ENCODE measurements around the gene GNL3L.
A peak's percentile ranks its signal among the peaks of the same experiment; 100 is the strongest.

The GNL3L gene

DNA sequence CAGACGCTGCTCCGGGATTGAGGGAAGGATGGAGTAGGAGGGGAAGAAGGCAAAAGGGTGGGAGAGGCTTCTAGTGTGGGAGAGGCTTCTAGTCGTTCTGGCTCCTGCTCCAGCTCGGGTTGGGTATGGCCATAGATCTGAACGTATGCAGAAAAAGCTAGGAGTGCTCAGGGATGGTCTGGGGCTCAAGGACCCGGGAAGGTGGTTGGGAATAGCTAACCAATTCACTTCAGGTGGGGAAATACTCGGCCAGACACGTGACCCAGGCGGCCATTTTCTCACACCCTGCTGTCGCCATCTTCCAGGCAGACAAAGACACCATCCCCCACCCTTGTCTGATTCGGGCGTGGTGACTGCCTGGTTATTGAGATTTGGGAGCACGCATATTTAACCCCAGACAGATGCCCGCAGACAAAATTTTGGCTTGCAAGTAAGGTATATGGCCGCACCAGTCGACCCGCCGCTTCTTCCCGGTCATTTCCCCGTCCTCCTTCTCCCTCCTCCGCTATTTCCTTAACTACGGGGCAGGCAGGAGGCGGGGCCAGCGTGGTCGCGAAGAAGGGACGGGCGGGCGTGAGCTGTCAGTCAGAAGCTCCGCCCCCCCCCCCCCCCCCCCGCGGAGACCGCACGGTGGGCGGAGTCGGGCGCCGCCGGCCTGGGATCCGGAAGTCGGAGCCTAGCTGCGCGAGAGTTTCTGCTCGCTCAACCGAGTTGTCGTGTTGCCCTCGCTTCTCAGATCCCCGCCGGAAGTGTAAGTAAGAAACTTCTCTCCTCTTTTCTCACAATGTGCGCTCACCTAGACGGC, at the start of gene GNL3L (continued):
- TF ChIP-seq, protein P1, sequence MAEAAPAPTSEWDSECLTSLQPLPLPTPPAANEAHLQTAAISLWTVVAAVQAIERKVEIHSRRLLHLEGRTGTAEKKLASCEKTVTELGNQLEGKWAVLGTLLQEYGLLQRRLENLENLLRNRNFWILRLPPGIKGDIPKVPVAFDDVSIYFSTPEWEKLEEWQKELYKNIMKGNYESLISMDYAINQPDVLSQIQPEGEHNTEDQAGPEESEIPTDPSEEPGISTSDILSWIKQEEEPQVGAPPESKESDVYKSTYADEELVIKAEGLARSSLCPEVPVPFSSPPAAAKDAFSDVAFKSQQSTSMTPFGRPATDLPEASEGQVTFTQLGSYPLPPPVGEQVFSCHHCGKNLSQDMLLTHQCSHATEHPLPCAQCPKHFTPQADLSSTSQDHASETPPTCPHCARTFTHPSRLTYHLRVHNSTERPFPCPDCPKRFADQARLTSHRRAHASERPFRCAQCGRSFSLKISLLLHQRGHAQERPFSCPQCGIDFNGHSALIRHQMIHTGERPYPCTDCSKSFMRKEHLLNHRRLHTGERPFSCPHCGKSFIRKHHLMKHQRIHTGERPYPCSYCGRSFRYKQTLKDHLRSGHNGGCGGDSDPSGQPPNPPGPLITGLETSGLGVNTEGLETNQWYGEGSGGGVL (tag by site-specific recombination; IDR thresholded peaks at IDR 0.05): no peak
- TF ChIP-seq, protein P2, sequence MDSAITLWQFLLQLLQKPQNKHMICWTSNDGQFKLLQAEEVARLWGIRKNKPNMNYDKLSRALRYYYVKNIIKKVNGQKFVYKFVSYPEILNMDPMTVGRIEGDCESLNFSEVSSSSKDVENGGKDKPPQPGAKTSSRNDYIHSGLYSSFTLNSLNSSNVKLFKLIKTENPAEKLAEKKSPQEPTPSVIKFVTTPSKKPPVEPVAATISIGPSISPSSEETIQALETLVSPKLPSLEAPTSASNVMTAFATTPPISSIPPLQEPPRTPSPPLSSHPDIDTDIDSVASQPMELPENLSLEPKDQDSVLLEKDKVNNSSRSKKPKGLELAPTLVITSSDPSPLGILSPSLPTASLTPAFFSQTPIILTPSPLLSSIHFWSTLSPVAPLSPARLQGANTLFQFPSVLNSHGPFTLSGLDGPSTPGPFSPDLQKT (IDR thresholded peaks at IDR 0.05; ENCODE audit: borderline replicate concordance, low read depth, low read length): no peak
- TF ChIP-seq ZNF292 (tag by site-specific recombination; IDR thresholded peaks at IDR 0.05; ENCODE audit: borderline replicate concordance, low read depth): no peak
- no peak for TF ChIP-seq ZNF2 (tag by site-specific recombination; IDR thresholded peaks at IDR 0.05)
- TF ChIP-seq, protein P3, sequence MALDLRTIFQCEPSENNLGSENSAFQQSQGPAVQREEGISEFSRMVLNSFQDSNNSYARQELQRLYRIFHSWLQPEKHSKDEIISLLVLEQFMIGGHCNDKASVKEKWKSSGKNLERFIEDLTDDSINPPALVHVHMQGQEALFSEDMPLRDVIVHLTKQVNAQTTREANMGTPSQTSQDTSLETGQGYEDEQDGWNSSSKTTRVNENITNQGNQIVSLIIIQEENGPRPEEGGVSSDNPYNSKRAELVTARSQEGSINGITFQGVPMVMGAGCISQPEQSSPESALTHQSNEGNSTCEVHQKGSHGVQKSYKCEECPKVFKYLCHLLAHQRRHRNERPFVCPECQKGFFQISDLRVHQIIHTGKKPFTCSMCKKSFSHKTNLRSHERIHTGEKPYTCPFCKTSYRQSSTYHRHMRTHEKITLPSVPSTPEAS (tag by site-specific recombination; IDR thresholded peaks at IDR 0.05): no peak
- TF ChIP-seq, protein P4, sequence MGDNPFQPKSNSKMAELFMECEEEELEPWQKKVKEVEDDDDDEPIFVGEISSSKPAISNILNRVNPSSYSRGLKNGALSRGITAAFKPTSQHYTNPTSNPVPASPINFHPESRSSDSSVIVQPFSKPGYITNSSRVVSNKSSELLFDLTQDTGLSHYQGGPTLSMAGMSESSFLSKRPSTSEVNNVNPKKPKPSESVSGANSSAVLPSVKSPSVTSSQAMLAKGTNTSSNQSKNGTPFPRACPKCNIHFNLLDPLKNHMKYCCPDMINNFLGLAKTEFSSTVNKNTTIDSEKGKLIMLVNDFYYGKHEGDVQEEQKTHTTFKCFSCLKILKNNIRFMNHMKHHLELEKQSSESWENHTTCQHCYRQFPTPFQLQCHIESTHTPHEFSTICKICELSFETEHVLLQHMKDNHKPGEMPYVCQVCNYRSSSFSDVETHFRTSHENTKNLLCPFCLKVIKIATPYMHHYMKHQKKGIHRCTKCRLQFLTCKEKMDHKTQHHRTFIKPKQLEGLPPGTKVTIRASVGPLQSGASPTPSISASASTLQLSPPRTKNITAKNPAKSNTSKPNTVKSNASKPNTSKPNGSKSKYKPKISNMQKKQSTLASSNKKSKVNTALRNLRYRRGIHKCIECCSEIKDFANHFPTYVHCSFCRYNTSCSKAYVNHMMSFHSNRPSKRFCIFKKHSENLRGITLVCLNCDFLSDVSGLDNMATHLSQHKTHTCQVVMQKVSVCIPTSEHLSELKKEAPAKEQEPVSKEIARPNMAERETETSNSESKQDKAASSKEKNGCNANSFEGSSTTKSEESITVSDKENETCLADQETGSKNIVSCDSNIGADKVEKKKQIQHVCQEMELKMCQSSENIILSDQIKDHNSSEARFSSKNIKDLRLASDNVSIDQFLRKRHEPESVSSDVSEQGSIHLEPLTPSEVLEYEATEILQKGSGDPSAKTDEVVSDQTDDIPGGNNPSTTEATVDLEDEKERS (tag by site-specific recombination; IDR thresholded peaks at IDR 0.05): 0 out of 2 replicates have a peak, but pooled peaks have one; percentile 66
- TF ChIP-seq SP3 (tag by site-specific recombination; IDR thresholded peaks at IDR 0.05): peak; percentile 66
- TF ChIP-seq ZNF707 (tag by site-specific recombination; IDR thresholded peaks at IDR 0.05): no peak
- no peak for TF ChIP-seq ZNF266 (tag by site-specific recombination; IDR thresholded peaks at IDR 0.05; ENCODE audit: low read depth)
- TF ChIP-seq, protein P5, sequence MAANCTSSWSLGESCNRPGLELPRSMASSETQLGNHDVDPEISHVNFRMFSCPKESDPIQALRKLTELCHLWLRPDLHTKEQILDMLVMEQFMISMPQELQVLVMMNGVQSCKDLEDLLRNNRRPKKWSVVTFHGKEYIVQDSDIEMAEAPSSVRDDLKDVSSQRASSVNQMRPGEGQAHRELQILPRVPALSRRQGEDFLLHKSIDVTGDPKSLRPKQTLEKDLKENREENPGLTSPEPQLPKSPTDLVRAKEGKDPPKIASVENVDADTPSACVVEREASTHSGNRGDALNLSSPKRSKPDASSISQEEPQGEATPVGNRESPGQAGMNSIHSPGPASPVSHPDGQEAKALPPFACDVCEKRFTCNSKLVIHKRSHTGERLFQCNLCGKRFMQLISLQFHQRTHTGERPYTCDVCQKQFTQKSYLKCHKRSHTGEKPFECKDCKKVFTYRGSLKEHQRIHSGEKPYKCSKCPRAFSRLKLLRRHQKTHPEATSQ (tag by site-specific recombination; IDR thresholded peaks at IDR 0.05): no peak
- TF ChIP-seq TCF7L2 (IDR thresholded peaks at IDR 0.05; ENCODE audit: borderline replicate concordance, low read depth, low read length): no peak
- TF ChIP-seq KLF7 (tag by site-specific recombination; IDR thresholded peaks at IDR 0.05; ENCODE audit: borderline replicate concordance): peak; percentile 63; the same call in 1 of the 2 replicates
- TF ChIP-seq ZNF391 (tag by site-specific recombination; IDR thresholded peaks at IDR 0.05; ENCODE audit: borderline replicate concordance, low read depth): no peak
- 0 out of 2 replicates have a peak, but pooled peaks have one; percentile 52 for TF ChIP-seq ZFP69B (tag by site-specific recombination; IDR thresholded peaks at IDR 0.05)
- TF ChIP-seq ZNF19 (tag by site-specific recombination; IDR thresholded peaks at IDR 0.05; ENCODE audit: low read depth): no peak
- no peak for TF ChIP-seq ZNF133 (tag by site-specific recombination; IDR thresholded peaks at IDR 0.05)
- TF ChIP-seq, protein P6, sequence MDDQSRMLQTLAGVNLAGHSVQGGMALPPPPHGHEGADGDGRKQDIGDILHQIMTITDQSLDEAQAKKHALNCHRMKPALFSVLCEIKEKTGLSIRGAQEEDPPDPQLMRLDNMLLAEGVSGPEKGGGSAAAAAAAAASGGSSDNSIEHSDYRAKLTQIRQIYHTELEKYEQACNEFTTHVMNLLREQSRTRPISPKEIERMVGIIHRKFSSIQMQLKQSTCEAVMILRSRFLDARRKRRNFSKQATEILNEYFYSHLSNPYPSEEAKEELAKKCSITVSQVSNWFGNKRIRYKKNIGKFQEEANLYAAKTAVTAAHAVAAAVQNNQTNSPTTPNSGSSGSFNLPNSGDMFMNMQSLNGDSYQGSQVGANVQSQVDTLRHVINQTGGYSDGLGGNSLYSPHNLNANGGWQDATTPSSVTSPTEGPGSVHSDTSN (CRISPR knock-in tag; IDR thresholded peaks at IDR 0.05): no peak
- peak; percentile 96 for TF ChIP-seq ZBTB20 (tag by site-specific recombination; IDR thresholded peaks at IDR 0.05)
- peak; percentile 81 for TF ChIP-seq ZXDB (tag by site-specific recombination; IDR thresholded peaks at IDR 0.05)
- TF ChIP-seq, protein P7, sequence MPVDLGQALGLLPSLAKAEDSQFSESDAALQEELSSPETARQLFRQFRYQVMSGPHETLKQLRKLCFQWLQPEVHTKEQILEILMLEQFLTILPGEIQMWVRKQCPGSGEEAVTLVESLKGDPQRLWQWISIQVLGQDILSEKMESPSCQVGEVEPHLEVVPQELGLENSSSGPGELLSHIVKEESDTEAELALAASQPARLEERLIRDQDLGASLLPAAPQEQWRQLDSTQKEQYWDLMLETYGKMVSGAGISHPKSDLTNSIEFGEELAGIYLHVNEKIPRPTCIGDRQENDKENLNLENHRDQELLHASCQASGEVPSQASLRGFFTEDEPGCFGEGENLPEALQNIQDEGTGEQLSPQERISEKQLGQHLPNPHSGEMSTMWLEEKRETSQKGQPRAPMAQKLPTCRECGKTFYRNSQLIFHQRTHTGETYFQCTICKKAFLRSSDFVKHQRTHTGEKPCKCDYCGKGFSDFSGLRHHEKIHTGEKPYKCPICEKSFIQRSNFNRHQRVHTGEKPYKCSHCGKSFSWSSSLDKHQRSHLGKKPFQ (tag by site-specific recombination; IDR thresholded peaks at IDR 0.05): no peak
- TF ChIP-seq ZNF146 (tag by site-specific recombination; IDR thresholded peaks at IDR 0.05): no peak
- peak; percentile 95 for TF ChIP-seq YY1 (tag by site-specific recombination; IDR thresholded peaks at IDR 0.05)
- no peak for TF ChIP-seq ZNF549 (tag by site-specific recombination; IDR thresholded peaks at IDR 0.05)
- TF ChIP-seq, protein P8, sequence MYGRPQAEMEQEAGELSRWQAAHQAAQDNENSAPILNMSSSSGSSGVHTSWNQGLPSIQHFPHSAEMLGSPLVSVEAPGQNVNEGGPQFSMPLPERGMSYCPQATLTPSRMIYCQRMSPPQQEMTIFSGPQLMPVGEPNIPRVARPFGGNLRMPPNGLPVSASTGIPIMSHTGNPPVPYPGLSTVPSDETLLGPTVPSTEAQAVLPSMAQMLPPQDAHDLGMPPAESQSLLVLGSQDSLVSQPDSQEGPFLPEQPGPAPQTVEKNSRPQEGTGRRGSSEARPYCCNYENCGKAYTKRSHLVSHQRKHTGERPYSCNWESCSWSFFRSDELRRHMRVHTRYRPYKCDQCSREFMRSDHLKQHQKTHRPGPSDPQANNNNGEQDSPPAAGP (tag by site-specific recombination; IDR thresholded peaks at IDR 0.05): 0 out of 2 replicates have a peak, but pooled peaks have one; percentile 38
- no peak for TF ChIP-seq ZNF433 (tag by site-specific recombination; IDR thresholded peaks at IDR 0.05; ENCODE audit: low read depth)
- no peak for TF ChIP-seq FEZF1 (tag by site-specific recombination; IDR thresholded peaks at IDR 0.05)
